ENCODE data around the gene PREX1. TPM values are rescaled to one million over a fixed set of nuclear protein-coding genes. Genes with fewer than 3 reads are reported as not detected.

PREX1 gene
- total RNA-seq, 2 donors from 2014 or later: 11.5 to 21.7 TPM

- H3K27ac ChIP-seq: no peak overlapping the region
- TF ChIP-seq, protein P1, sequence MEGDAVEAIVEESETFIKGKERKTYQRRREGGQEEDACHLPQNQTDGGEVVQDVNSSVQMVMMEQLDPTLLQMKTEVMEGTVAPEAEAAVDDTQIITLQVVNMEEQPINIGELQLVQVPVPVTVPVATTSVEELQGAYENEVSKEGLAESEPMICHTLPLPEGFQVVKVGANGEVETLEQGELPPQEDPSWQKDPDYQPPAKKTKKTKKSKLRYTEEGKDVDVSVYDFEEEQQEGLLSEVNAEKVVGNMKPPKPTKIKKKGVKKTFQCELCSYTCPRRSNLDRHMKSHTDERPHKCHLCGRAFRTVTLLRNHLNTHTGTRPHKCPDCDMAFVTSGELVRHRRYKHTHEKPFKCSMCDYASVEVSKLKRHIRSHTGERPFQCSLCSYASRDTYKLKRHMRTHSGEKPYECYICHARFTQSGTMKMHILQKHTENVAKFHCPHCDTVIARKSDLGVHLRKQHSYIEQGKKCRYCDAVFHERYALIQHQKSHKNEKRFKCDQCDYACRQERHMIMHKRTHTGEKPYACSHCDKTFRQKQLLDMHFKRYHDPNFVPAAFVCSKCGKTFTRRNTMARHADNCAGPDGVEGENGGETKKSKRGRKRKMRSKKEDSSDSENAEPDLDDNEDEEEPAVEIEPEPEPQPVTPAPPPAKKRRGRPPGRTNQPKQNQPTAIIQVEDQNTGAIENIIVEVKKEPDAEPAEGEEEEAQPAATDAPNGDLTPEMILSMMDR (IDR thresholded peaks at IDR 0.05): peak; percentile 76 to 96
- H3K4me3 ChIP-seq: no peak overlapping the region
- peak; percentile 68 for DNase-seq (ENCODE audit: low spot score)
- peaks cover 13% of the 10 kb centered on the region for H3K36me3 ChIP-seq
- H3K4me1 ChIP-seq: no peaks in the 10 kb centered on the region
- no peaks in the 10 kb centered on the region for H3K27me3 ChIP-seq
- peaks cover 0 to 8% of the 10 kb centered on the region in 2 donors for H3K9me3 ChIP-seq
Observed at GRCh38 chr20:48657426-48658197, 170.2 kb downstream of the PREX1 start.

- DNase-seq (ENCODE audit: low spot score): no peak
- H3K4me1 ChIP-seq: no peaks in the 10 kb centered on the region
- H3K4me3 ChIP-seq: no peak overlapping the region
- peaks cover 13% of the 10 kb centered on the region for H3K36me3 ChIP-seq
- H3K27me3 ChIP-seq: no peaks in the 10 kb centered on the region
- TF ChIP-seq, protein P1 (IDR thresholded peaks at IDR 0.05): no peak
- H3K9me3 ChIP-seq: peaks cover 0 to 8% of the 10 kb centered on the region in 2 donors
- no peak overlapping the region for H3K27ac ChIP-seq
Observed at GRCh38 chr20:48656661-48657211, 171.1 kb downstream of the PREX1 start.

GRCh38 chr20:48656137-48656536 lies 171.7 kb downstream of the PREX1 start:
- H3K27ac ChIP-seq: no peak overlapping the region
- no peak for DNase-seq (ENCODE audit: low spot score)
- H3K4me3 ChIP-seq: no peak overlapping the region
- no peaks in the 10 kb centered on the region for H3K4me1 ChIP-seq
- TF ChIP-seq, protein P1 (IDR thresholded peaks at IDR 0.05): no peak
- peaks cover 0 to 8% of the 10 kb centered on the region in 2 donors for H3K9me3 ChIP-seq
- peaks cover 13% of the 10 kb centered on the region for H3K36me3 ChIP-seq
- H3K27me3 ChIP-seq: no peaks in the 10 kb centered on the region

DNA sequence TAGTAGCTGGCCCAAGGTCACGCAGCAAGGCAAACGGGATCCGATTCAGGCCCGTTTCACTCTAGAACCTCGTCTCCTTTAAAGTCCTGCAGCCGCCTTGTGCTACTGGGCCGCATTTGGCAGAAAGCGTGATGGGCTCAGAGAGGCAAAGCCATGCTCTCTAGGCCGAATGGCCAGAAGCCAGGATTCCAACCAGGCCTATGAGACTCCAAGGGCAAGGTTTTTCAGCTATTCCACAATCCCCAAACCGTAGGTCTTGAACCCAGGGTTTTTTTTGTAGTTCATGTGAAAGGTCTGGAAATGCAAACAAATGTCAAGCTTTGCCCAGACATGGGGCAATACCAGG lies 174.1 kb downstream of the PREX1 start:
- H3K36me3 ChIP-seq: peaks cover 20% of the 10 kb centered on the region

DNA sequence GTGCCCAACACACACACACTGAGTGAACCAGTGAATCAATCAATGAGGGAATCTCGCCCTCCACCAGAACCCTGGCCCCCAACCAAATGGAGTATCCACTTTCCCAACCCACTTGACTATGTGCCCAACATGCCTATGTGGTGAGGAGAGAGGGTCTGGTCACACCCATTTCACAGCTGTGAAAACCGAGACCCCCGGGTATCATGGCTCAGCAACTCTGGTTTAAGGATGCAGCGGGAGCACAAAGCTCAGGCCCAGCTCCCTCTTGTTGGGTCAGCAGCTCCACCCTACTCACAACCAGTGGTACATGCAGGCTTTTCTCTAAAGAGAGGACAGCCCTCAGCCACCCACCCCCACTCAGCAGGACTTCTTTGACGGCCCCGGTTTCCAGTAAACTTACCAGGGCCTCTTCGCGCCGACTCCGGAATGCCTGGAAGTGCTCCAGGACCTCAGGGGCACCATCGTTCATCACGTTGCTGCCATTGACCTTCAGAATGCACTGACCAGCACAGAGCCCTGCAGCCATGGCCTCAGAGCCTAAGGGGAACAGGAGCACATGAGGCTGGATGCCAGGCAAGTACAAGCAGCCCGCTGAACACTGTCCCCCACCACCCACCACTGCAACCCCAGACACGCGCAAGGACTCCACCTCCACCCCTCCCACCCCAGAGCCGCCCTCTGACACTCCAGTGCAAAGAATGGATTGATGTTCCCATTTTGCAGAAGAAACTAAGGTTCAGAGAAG lies 174.7 kb downstream of the PREX1 start:
- Histone ChIP-seq H3K36me3 (peaks cover 20% of the 10 kb centered on the region), H3K4me3 (no peak overlapping the region), H3K27ac (no peak overlapping the region), H3K27me3 (no peaks in the 10 kb centered on the region), H3K4me1 (peaks cover 0 to 4% of the 10 kb centered on the region in 2 donors), H3K9me3 (no peaks in the 10 kb centered on the region)
- DNase-seq (ENCODE audit: low spot score): no peak
- TF ChIP-seq, protein P1 (IDR thresholded peaks at IDR 0.05): no peak

More for the DNA sequence above, 174.1 kb downstream of the PREX1 start:
- no peak for DNase-seq (ENCODE audit: low spot score)
- TF ChIP-seq, protein P1 (IDR thresholded peaks at IDR 0.05): no peak
- Histone ChIP-seq H3K4me1 (peaks cover 0 to 4% of the 10 kb centered on the region in 2 donors), H3K27me3 (no peaks in the 10 kb centered on the region), H3K27ac (no peak overlapping the region), H3K9me3 (no peaks in the 10 kb centered on the region), H3K4me3 (no peak overlapping the region)
